NCI-H146 treated with DMSO at 0.1 percent for 48 hours (cell line): ENCODE measurements around the gene CYREN.
"Not testable (repeated sequence)": the region's sequence is repeated elsewhere in the genome, so short reads cannot be mapped to it uniquely, and the experiment has no call there.

Experiments used
- DNase-seq: peaks from one replicate; lab custom pipeline; 2025; ENCODE audit not compliant: unreplicated experiment; lab: John Stamatoyannopoulos, UW

Gene CYREN

GRCh38 chr7:135170274-135170997, at the start of gene CYREN:
TSS of gene CYREN (minus strand) at chr7:135170707. CDS start at chr7:135168922, 1,785 bp downstream.
- peak; percentile 82 for DNase-seq

DNA sequence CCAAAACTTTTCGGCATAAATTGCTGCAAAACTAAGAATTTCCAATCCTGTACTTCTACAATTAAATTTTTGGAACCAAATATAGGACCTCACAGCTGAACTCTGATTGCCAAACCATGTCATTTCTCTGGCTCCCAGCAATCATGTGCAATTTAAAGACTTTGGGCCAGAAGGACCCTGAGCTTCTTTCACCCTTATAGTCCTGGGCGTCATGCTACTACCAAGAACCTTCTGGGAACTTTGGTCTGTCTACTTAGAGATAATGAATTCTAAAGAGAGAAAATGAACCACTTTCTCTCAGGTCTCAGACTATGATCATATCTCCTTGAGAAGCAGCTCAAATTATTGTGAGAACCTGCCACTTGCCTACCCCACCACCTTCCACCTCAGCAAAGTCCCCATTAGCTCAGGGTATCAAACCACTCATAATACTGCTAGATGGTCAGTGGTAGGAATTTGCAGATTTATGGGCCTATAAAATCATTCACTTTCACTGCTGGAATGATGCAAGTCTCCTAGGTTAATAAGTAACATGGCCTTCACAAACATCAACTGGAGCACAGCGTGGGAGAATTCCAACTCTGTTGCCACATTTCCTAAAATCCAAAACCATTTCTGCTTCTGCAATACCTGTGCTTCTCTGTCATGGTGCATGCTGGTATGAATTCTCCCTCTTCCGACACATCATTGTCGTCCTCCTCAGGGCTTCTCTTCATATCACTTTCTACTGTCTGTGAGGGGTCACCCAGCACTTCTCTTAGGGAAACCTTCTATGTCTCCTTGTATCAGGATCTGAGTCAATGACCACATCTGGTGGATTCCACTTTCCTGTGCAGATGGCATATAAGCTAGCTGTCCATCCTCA, 47.4 kb upstream of the CYREN start:
- DNase-seq, result no peak

GRCh38 chr7:135215698-135216097, 45.2 kb upstream of the CYREN start:
- no peak for DNase-seq

DNA sequence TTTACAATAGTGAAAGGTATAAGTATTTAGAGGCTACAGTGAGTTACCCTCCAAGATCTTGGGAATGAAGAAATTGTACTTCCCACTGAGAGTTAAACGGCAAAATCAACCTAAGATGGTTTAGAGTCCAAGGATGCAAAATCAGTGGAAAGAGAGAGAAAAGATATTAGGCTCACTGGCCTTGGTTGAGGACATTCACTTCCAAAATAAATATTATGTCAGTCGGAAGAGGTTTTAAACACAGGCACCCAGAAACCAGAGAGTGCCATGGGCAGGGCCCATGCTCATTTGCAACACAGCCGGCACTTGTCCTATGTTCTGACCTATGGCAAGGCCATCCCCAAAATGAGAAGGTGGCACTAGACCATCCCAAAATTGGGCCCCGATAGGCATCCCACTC, 44.7 kb upstream of the CYREN start:
- DNase-seq, result no peak

GRCh38 chr7:135213831-135214230, 43.3 kb upstream of the CYREN start:
- no peak for DNase-seq

DNA sequence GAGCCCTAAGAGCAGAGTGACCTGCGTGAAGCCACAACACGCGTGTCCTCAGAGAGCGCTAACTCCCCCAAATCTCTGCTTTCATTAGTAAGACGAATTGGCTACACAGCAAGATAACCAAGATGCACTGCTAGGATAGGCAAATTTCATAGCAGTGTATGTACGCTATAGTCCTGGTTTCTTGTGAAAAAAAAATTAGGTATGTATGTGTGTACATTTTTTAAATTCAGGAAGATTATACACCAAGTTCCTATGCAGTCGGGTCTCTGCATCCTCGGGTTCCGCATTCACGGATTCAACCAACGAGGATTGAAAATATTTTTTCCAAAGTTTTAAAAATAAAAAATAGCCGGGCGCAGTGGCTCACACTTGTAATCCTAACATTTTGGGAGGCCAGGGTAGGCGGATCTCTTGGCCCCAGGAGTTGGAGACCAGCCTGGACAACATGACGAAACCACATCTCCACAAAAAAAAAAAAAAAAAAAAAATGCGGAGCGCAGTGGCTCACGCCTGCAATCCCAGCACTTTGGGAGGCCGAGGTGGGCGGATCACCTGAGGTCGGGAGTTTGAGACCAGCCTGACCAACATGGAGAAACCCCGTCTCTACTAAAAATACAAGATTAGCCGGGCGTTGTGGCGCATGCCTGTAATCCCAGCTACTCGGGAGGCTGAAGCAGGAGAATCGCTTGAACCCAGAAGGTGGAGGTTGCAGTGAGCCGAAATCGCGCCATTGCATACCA, 41.6 kb upstream of the CYREN start:
- DNase-seq, result not testable (repeated sequence)

- DNase-seq, result peak; percentile 74
These were observed 40.9 kb upstream of the CYREN start, which contains the start of gene WDR91 for GRCh38 chr7:135211179-135211945. TSS of gene WDR91 (minus strand) at chr7:135211526. CDS start at chr7:135211502, 24 bp downstream.

GRCh38 chr7:135210888-135211178, 40.3 kb upstream of the CYREN start:
- DNase-seq, result no peak

- no peak for DNase-seq
These were observed 38.8 kb upstream of the CYREN start for GRCh38 chr7:135209225-135209834.

DNA sequence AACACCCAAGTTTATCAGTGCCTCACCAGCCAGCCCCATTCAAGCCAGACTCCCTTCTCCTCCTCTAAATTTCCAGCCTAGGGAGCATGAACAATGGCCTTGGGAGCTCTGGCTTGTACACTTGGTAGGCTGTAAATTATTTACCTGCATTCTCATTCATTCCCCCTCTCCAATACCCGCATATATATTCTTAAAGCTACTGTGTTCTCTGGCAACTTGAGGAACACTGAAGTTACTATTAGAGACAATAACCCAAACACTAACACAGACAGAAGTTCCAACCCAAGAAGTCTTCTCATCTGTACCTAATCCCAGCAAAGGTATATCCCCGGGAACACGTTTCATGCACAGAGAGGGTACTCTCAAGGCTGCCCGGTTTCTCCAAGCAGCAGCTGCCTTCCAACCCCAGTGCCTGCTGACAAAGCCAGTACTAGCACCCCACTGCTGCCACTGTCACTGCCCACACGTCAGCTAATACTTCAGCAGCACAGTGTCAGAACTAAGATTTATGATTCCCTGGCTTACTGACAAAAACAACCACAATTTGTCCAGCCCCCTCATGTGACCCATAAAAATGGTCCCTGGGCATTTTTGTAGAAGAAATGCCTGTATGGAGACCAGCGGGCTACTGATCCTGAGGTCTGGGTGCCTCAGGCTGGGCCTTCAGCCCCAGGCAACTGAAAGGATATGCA, 37.7 kb upstream of the CYREN start:
- DNase-seq, result no peak

DNA sequence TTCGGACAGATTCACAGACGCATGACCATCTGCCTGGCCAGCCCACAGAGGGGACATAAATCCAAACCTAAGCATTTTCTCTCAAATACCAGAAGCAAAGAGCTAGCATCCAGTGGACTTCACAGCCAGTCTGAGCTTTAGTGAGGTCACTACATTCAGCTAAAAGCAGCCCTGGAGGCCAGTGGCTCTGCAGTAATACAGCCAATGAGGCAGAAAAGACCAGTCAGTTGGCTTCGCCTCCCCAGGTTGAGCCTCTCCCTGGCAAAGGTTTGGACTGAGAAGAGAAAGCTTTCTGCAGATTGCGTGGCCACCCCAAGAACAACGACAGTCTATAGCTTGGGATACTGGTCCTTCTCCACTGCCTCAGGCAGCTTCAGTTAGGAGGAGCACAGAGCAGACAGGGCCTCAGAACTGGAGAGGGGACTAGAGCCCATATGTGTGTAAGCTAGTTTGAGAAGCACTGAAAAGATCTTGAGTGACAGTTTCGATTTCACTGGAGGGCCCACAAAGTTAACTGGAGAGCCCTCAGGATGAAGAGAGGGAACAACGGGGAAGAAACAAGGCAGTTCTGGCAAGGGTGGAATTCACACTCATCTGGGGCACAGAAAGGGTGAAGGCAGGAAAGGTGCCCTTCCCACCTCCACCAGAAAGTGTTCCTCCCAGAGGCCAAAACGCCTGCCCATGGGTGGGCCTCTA, 37.0 kb upstream of the CYREN start:
- DNase-seq, result no peak

DNA sequence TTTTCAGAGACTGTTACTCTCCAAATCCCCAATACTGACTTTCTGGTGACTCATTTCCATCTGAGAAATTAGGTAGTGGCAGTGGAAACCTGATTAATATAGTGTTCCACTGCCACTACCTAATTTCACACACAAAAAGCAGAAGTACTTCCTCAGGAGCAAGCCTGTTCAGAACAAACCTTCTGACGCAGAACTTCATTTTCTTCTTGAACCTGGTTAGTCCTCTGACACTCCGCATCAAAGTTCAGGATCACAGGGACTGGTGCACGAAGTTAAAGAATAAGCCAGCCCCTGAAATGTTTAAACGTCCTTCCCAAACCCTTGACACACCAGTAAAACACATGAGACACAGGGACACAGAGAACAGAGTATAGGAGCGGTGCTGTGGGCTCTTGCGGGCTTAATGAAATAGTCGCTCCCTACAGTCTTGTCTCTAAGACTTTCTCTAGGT, 36.5 kb upstream of the CYREN start:
- DNase-seq, result no peak

DNA sequence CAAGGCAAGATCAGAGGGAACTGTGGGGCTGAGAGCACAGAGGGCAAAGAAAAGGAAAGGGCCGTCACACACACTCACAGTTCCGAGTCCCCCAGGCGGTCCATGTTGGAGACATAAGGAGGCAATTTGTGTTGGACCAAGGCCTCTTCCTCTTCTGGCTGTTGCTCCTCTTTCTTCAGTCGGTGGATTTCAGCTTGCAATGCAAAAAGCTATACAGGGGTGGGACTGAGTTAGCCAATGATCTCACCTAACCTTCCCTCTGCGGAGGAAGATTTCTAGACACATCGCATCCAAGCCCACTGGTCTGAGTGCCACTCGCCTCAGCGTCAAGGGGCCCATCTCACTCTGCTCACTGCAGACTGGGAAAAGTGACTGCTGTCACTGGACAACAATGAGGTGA, 35.3 kb upstream of the CYREN start:
- DNase-seq, result no peak

- no peak for DNase-seq
These were observed 34.4 kb upstream of the CYREN start for GRCh38 chr7:135204876-135205275.

- no peak for DNase-seq
These were observed 33.8 kb upstream of the CYREN start for GRCh38 chr7:135204341-135204749.

- no peak for DNase-seq
These were observed 30.8 kb upstream of the CYREN start for GRCh38 chr7:135201350-135201749.

DNA sequence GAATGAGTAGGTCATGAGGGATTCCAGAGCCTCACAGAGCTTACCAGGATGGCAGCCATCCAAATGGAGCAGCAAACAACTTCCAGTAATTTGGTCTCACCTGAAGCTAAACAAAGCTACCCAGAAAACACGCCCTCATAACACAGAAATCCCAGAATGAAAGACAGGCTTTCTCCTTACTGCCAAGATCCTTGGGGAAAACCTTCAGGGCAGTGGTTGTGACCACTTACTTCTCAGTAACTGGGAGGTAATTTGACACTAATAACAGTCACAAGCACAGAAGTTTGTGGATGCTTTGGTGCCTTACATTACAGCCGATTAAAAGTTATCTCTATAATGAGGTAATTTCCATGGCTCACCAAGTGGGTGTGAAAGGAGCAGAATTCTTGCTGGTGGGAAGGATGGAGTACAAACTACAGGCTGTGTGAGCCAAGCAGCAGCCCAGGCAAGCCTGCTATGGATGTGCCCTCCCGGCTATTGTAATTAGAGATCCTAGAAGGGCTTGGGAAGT, 30.4 kb upstream of the CYREN start:
- no peak for DNase-seq

DNA sequence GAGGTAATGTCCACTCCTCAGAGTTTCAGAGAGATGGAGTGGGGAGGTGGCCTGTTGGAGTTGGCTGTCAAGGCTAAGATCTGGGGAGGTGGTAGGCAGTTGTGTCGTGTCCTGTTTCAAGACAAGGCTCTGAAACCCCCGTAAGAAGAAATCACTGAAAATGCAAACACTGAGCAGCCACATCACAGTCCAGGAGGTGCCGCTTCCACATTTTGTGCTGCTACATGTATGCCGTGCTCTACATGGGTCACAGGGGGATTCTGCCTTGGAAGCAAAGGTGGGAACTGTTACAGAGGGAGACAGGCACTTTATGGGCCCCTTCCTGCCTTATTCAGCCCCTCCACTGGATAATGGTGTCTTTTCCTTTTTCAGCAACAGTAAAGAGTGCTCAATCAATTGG, 28.9 kb upstream of the CYREN start:
- DNase-seq, result no peak
